ENCODE data around the gene BMF.
"Not testable (repeated sequence)": the region's sequence is repeated elsewhere in the genome, so short reads cannot be mapped to it uniquely, and the experiment has no call there.

DNA sequence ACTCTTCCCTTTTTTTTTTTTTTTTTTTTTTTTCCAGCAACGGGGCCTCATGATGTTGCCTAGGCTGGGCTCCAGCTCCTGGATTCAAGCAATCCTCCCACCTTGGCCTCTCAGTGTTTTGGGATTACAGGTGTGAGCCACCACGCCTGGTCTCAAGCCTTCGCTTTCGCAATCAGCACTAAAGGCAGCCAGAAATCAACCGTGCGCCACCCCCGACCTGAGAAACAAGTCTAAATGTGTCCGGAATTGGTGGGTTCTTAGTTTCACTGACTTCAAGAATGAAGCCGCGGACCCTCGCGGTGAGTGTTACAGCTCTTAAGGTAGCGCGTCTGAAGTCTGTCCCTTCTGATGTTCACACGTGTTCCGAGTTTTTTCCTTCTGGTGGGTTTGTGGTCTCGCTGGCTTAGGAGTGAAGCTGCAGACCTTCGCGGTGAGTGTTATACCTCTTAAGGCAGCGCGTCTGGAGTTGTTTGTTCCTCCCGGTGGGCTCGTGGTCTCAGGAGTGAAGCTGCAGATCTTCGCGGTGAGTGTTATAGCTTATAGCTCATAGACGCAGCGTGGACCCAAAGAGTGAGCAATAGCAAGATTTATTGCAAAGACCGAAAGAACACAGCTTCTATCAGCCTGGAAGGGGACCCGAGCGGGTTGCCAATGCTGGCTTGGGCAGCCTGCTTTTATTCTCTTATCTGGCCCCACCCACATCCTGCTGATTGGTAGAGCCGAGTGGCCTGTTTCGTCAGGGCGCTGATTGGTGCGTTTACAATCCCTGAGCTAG is 34.8 kb downstream of the BMF start:
- not testable (repeated sequence) for TF ChIP-seq POLR2AphosphoS5, POLR2A (IDR thresholded peaks at IDR 0.05)
- TF ChIP-seq, protein P1, sequence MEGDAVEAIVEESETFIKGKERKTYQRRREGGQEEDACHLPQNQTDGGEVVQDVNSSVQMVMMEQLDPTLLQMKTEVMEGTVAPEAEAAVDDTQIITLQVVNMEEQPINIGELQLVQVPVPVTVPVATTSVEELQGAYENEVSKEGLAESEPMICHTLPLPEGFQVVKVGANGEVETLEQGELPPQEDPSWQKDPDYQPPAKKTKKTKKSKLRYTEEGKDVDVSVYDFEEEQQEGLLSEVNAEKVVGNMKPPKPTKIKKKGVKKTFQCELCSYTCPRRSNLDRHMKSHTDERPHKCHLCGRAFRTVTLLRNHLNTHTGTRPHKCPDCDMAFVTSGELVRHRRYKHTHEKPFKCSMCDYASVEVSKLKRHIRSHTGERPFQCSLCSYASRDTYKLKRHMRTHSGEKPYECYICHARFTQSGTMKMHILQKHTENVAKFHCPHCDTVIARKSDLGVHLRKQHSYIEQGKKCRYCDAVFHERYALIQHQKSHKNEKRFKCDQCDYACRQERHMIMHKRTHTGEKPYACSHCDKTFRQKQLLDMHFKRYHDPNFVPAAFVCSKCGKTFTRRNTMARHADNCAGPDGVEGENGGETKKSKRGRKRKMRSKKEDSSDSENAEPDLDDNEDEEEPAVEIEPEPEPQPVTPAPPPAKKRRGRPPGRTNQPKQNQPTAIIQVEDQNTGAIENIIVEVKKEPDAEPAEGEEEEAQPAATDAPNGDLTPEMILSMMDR (IDR thresholded peaks at IDR 0.05): not testable (repeated sequence)

All from breast epithelium (tissue), 3 donors.